PC-9 (cell line): ENCODE results near the gene GNG4. TPM values are rescaled to one million over a fixed set of nuclear protein-coding genes. Genes with fewer than 3 reads are reported as not detected.

Experiments used
- BruUV-seq: library from RNA; stranded (reverse); fragments of 400-500 nt; replicated peaks from 2 replicates; lab custom pipeline; 2021; lab: Mats Ljungman, UMichigan
- CTCF ChIA-PET: fragments of 300-600 bp; sonication (Branson Sonifier 250); formaldehyde crosslinking; loops from one replicate; lab custom pipeline; 2022; ENCODE audit warnings: antibody characterized with exemption; lab: Charles Lee
- POLR2A ChIA-PET: fragments of 300-600 bp; sonication (Branson Sonifier 250); formaldehyde crosslinking; loops from one replicate; lab custom pipeline; 2022; ENCODE audit warnings: antibody characterized with exemption; ENCODE audit not compliant: unreplicated experiment; lab: Charles Lee
- DNase-seq, 2 experiments: peaks; one replicate each; pipeline versions ENCODE4 v3.0.0 to v3.0.0-alpha.2; 2015 to 2022; ENCODE audit warnings: mixed read lengths in 1 of 2
- H2AFZ ChIP-seq: fragments of 200-600 bp; sonication (generic); 2 replicates; pipeline ENCODE4 v1.8.1; 2017; ENCODE audit warnings: antibody characterized with exemption
- H3F3A ChIP-seq: fragments of 200-600 bp; sonication (generic); 2 replicates; pipeline ENCODE4 v1.8.1; 2017; ENCODE audit warnings: antibody characterized with exemption, mild to moderate bottlenecking, low read depth; ENCODE audit not compliant: insufficient read depth
- H3K27ac ChIP-seq: fragments of 200-600 bp; sonication (generic); 2 replicates; pipeline ENCODE4 v1.6.1; 2016; ENCODE audit warnings: mixed run types
- H3K27me3 ChIP-seq: fragments of 200-600 bp; sonication (generic); 2 replicates; pipeline ENCODE4 v1.6.1; 2016; ENCODE audit warnings: low read depth, mixed run types; ENCODE audit not compliant: insufficient read depth
- H3K36me3 ChIP-seq: fragments of 200-600 bp; sonication (generic); 2 replicates; pipeline ENCODE4 v1.6.1; 2016; ENCODE audit warnings: low read depth, mixed run types
- H3K4me1 ChIP-seq: fragments of 200-600 bp; sonication (generic); replicated peaks from 2 replicates; pipeline ENCODE4 v1.6.1; 2016; ENCODE audit warnings: mixed run types; ENCODE audit not compliant: insufficient read depth
- H3K4me2 ChIP-seq: fragments of 200-600 bp; sonication (generic); 2 replicates; pipeline ENCODE4 v1.6.1; 2017; ENCODE audit warnings: mixed run types
- H3K4me3 ChIP-seq: fragments of 200-600 bp; sonication (generic); 2 replicates; pipeline ENCODE4 v1.6.1; 2016; ENCODE audit warnings: mixed run types
- H3K79me2 ChIP-seq: fragments of 200-600 bp; sonication (generic); 2 replicates; pipeline ENCODE4 v1.6.1; 2017; ENCODE audit warnings: low read depth, mixed run types
- H3K9me2 ChIP-seq: fragments of 200-600 bp; sonication (generic); 2 replicates; pipeline ENCODE4 v1.8.1; 2017; ENCODE audit warnings: mild to moderate bottlenecking; ENCODE audit not compliant: insufficient read depth
- H3K9me3 ChIP-seq: fragments of 200-600 bp; sonication (generic); 2 replicates; pipeline ENCODE4 v1.8.1; 2016; ENCODE audit warnings: low read depth; ENCODE audit not compliant: insufficient read depth
- H4K20me1 ChIP-seq: fragments of 200-600 bp; sonication (generic); 2 replicates; pipeline ENCODE4 v1.8.1; 2017; ENCODE audit not compliant: insufficient read depth
- CTCF ChIP-seq: fragments of 200-600 bp; sonication (generic); conservative IDR thresholded peaks from 2 replicates; pipeline ENCODE4 v1.6.1; 2017; ENCODE audit warnings: mixed run types, antibody characterized with exemption, mild to moderate bottlenecking, moderate library complexity
- EZH2 ChIP-seq: fragments of 200-600 bp; sonication (generic); IDR thresholded peaks from 2 replicates; pipeline ENCODE4 v1.8.0; 2017; ENCODE audit warnings: antibody characterized with exemption, low read depth
- intact Hi-C: fragments of 100-400 bp; cut with micrococcal nuclease; formaldehyde crosslinking; loops from one replicate; pipeline ENCODE4 v1.10.0; 2022; ENCODE audit not compliant: unreplicated experiment
- total RNA-seq: library from RNA; stranded (reverse); gene quantifications from 2 replicates; pipeline ENCODE4 v1.2.3, GENCODE V29; 2021

GNG4 gene
- total RNA-seq, 1 experiment from 2014 or later, result 16.3 TPM

- no peak overlapping the region for H3K4me3 ChIP-seq
- no peak for DNase-seq
- no peak overlapping the region for H2AFZ ChIP-seq
- intact Hi-C loops, result no loop called here
- TF ChIP-seq EZH2 (no peak), CTCF (no peak)
- no peaks in the 10 kb centered on the region for H3K9me2 ChIP-seq
- H3K27me3 ChIP-seq, result no peaks in the 10 kb centered on the region
- H3K4me1 ChIP-seq, result no peaks in the 10 kb centered on the region
- H3K9me3 ChIP-seq, result peaks cover 14% of the 10 kb centered on the region; the same call in 1 of the 2 replicates
- no TSS peak for BruUV-seq
- H3K4me2 ChIP-seq, result no peak overlapping the region
- H3K36me3 ChIP-seq, result no peaks in the 10 kb centered on the region
- H4K20me1 ChIP-seq, result no peaks in the 10 kb centered on the region
- no peaks in the 10 kb centered on the region for H3K79me2 ChIP-seq
- no peak overlapping the region for H3K27ac ChIP-seq
- H3F3A ChIP-seq, result no peaks in the 10 kb centered on the region
- CTCF ChIA-PET, result no interaction called here
- POLR2A ChIA-PET, result no interaction called here
Measured at GRCh38 chr1:235669277-235669676, 19.7 kb upstream of the GNG4 start.

GRCh38 chr1:235663628-235664027 is 14.0 kb upstream of the GNG4 start:
- no peak overlapping the region for H3K4me3 ChIP-seq
- H3K27ac ChIP-seq, result no peak overlapping the region
- no peaks in the 10 kb centered on the region for H3K9me2 ChIP-seq
- peaks cover 3% of the 10 kb centered on the region; the same call in 1 of the 2 replicates for H3F3A ChIP-seq
- POLR2A ChIA-PET, result no interaction called here
- CTCF ChIA-PET, result no interaction called here
- intact Hi-C loops, result no loop called here
- no peaks in the 10 kb centered on the region for H3K36me3 ChIP-seq
- TF ChIP-seq EZH2 (no peak), CTCF (no peak)
- no peak overlapping the region for H3K4me2 ChIP-seq
- no peaks in the 10 kb centered on the region for H3K4me1 ChIP-seq
- H2AFZ ChIP-seq, result no peak overlapping the region
- H3K9me3 ChIP-seq, result no peaks in the 10 kb centered on the region
- no peaks in the 10 kb centered on the region for H3K79me2 ChIP-seq
- no TSS peak for BruUV-seq
- DNase-seq, result no peak
- no peaks in the 10 kb centered on the region for H4K20me1 ChIP-seq
- H3K27me3 ChIP-seq, result no peaks in the 10 kb centered on the region

DNA sequence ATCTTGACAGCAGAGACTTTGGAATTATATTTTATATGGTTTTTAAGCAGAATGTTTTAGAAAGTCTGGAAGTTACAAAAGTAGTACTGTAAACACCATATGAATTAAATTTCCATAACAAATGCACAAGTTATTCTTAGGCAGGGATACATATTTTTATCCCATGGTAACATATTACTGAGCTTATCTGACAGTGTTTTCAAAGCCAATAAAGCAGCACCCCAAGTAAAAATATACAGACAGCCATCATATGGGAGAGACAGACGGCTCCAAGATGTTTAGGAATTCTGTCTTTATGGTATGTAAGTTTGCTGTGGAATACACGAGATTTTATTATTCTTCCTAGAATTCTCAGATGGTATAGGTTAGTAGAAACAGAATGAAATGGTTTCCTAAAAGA is 12.0 kb upstream of the GNG4 start:
- Histone ChIP-seq H2AFZ (no peak overlapping the region), H4K20me1 (no peaks in the 10 kb centered on the region), H3K79me2 (no peaks in the 10 kb centered on the region), H3K9me2 (no peaks in the 10 kb centered on the region), H3K27ac (no peak overlapping the region), H3K9me3 (no peaks in the 10 kb centered on the region), H3K4me3 (no peak overlapping the region), H3F3A (peaks cover 3% of the 10 kb centered on the region; the same call in 1 of the 2 replicates), H3K4me2 (no peak overlapping the region), H3K4me1 (no peaks in the 10 kb centered on the region), H3K36me3 (no peaks in the 10 kb centered on the region), H3K27me3 (no peaks in the 10 kb centered on the region)
- ChIA-PET POLR2A (no interaction called here), CTCF (no interaction called here)
- DNase-seq, result no peak
- no peak for TF ChIP-seq CTCF
- intact Hi-C loops, result no loop called here
- no TSS peak for BruUV-seq
